Muscle layer of duodenum (tissue), 2 donors: Measurements from ENCODE around the gene OTUD5.

Experiments used
- H3K27ac ChIP-seq: one replicate; pipeline ENCODE4 v1.7.0; 2013; ENCODE audit warnings: mild to moderate bottlenecking, low read length
- H3K27me3 ChIP-seq: one replicate; pipeline ENCODE4 v1.7.0; 2013; ENCODE audit warnings: low read depth, mild to moderate bottlenecking, control low read depth, low read length
- H3K36me3 ChIP-seq, 2 donors: one replicate each; pipeline ENCODE4 v1.7.0; 2013; ENCODE audit warnings: low read length in 2 of 2, control low read depth in 1 of 2, mild to moderate bottlenecking in 1 of 2; ENCODE audit not compliant: insufficient read depth in 2 of 2, control insufficient read depth in 1 of 2
- H3K4me1 ChIP-seq, 2 donors: one replicate each; pipeline ENCODE4 v1.7.0; 2013; ENCODE audit warnings: low read length in 2 of 2, mild to moderate bottlenecking in 2 of 2, control low read depth in 1 of 2, moderate library complexity in 1 of 2; ENCODE audit not compliant: insufficient read depth in 2 of 2, control insufficient read depth in 1 of 2
- H3K4me3 ChIP-seq, 2 donors: one replicate each; pipeline ENCODE4 v1.7.0; 2013; ENCODE audit warnings: low read length in 2 of 2, low read depth in 1 of 2, mild to moderate bottlenecking in 1 of 2
- H3K9me3 ChIP-seq, 2 donors: one replicate each; pipeline ENCODE4 v1.7.0; 2013; ENCODE audit warnings: low read length in 2 of 2, control low read depth in 1 of 2, mild to moderate bottlenecking in 1 of 2; ENCODE audit not compliant: control insufficient read depth in 1 of 2
- donor health status: healthy.

Gene OTUD5

GRCh38 chrX:48957827-48958634 is 624 bp upstream of the OTUD5 start:
- H3K27me3 ChIP-seq: no peaks in the 10 kb centered on the region
- H3K4me1 ChIP-seq: peaks cover 0 to 40% of the 10 kb centered on the region in 2 donors
- peak overlapping the region; percentile 53 to 60 for H3K4me3 ChIP-seq
- no peaks in the 10 kb centered on the region for H3K9me3 ChIP-seq
- peaks cover 4 to 9% of the 10 kb centered on the region in 2 donors for H3K36me3 ChIP-seq
- peak overlapping the region; percentile 94 for H3K27ac ChIP-seq

- H3K36me3 ChIP-seq: peaks cover 4 to 9% of the 10 kb centered on the region in 2 donors
- H3K9me3 ChIP-seq: no peaks in the 10 kb centered on the region
- peak overlapping the region; percentile 75 for H3K27ac ChIP-seq
- H3K27me3 ChIP-seq: no peaks in the 10 kb centered on the region
- H3K4me3 ChIP-seq: peak overlapping the region; percentile 62 to 75
- H3K4me1 ChIP-seq: peaks cover 0 to 48% of the 10 kb centered on the region in 2 donors
Observed at GRCh38 chrX:48956728-48957414, 536 bp downstream of the OTUD5 start.

GRCh38 chrX:48948589-48948988 is 8.8 kb downstream of the OTUD5 start:
- Histone ChIP-seq H3K4me1 (peaks cover 0 to 14% of the 10 kb centered on the region in 2 donors), H3K4me3 (no peak overlapping the region), H3K27me3 (no peaks in the 10 kb centered on the region)

GRCh38 chrX:48945517-48946348 is 11.7 kb downstream of the OTUD5 start:
- H3K9me3 ChIP-seq: no peaks in the 10 kb centered on the region
- H3K4me3 ChIP-seq: no peak overlapping the region
- no peak overlapping the region for H3K27ac ChIP-seq
- peaks cover 0 to 4% of the 10 kb centered on the region in 2 donors for H3K4me1 ChIP-seq
- H3K27me3 ChIP-seq: no peaks in the 10 kb centered on the region
- peaks cover 0 to 4% of the 10 kb centered on the region in 2 donors for H3K36me3 ChIP-seq

More at GRCh38 chrX:48948589-48948988, 8.8 kb downstream of the OTUD5 start:
- Histone ChIP-seq H3K27ac (no peak overlapping the region), H3K9me3 (no peaks in the 10 kb centered on the region), H3K36me3 (no peaks in the 10 kb centered on the region)

GRCh38 chrX:48942895-48943294 is 14.5 kb downstream of the OTUD5 start:
- Histone ChIP-seq H3K27me3 (no peaks in the 10 kb centered on the region), H3K9me3 (no peaks in the 10 kb centered on the region), H3K27ac (no peak overlapping the region), H3K4me1 (peaks cover 0 to 16% of the 10 kb centered on the region in 2 donors), H3K36me3 (peaks cover 0 to 4% of the 10 kb centered on the region in 2 donors), H3K4me3 (no peak overlapping the region)

- Histone ChIP-seq H3K4me3 (no peak overlapping the region), H3K27ac (peak overlapping the region; percentile 39), H3K4me1 (peaks cover 0 to 26% of the 10 kb centered on the region in 2 donors), H3K36me3 (peaks cover 0 to 4% of the 10 kb centered on the region in 2 donors), H3K9me3 (no peaks in the 10 kb centered on the region), H3K27me3 (no peaks in the 10 kb centered on the region)
Observed at GRCh38 chrX:48940404-48940955, 16.9 kb downstream of the OTUD5 start.

- Histone ChIP-seq H3K27me3 (no peaks in the 10 kb centered on the region), H3K4me3 (no peak overlapping the region), H3K4me1 (peaks cover 0 to 26% of the 10 kb centered on the region in 2 donors), H3K27ac (peak overlapping the region; percentile 39), H3K9me3 (no peaks in the 10 kb centered on the region), H3K36me3 (peaks cover 2 to 9% of the 10 kb centered on the region in 2 donors)
Observed at GRCh38 chrX:48939524-48940228, 17.7 kb downstream of the OTUD5 start.

- Histone ChIP-seq H3K4me3 (no peak overlapping the region), H3K27me3 (no peaks in the 10 kb centered on the region), H3K4me1 (peaks cover 0 to 26% of the 10 kb centered on the region in 2 donors), H3K9me3 (no peaks in the 10 kb centered on the region), H3K36me3 (peaks cover 10 to 14% of the 10 kb centered on the region in 2 donors), H3K27ac (no peak overlapping the region)
Observed at GRCh38 chrX:48938721-48939425, 18.5 kb downstream of the OTUD5 start.

- Histone ChIP-seq H3K27me3 (no peaks in the 10 kb centered on the region), H3K36me3 (peaks cover 10 to 15% of the 10 kb centered on the region in 2 donors), H3K4me1 (peaks cover 0 to 26% of the 10 kb centered on the region in 2 donors), H3K27ac (peak overlapping the region; percentile 86), H3K9me3 (no peaks in the 10 kb centered on the region), H3K4me3 (peak overlapping the region in 1 of 2 donors; percentile 2)
Observed at GRCh38 chrX:48937054-48937907, 20.1 kb downstream of the OTUD5 start.
